HEK293 (cell line): ENCODE results near the gene C1RL.
A peak's percentile ranks its signal among the peaks of the same experiment; 100 is the strongest.

Experiments used
- BCL11A ChIP-seq: fragments of 450-650 bp; formaldehyde crosslinking; IDR thresholded peaks from 2 replicates; pipeline ENCODE4 v1.5.1; 2016; ENCODE audit warnings: low read depth, missing biosample characterization, missing genetic modification characterization
- CTCF ChIP-seq: fragments of 450-650 bp; formaldehyde crosslinking; IDR thresholded peaks from 2 replicates; pipeline ENCODE4 v1.5.1; 2016; ENCODE audit warnings: missing biosample characterization, missing genetic modification characterization
- HIC1 ChIP-seq: fragments of 450-650 bp; formaldehyde crosslinking; IDR thresholded peaks from 2 replicates; pipeline ENCODE4 v1.5.1; 2016; ENCODE audit warnings: missing biosample characterization, missing genetic modification characterization
- PRDM1 ChIP-seq: fragments of 450-650 bp; formaldehyde crosslinking; IDR thresholded peaks from 2 replicates; pipeline ENCODE4; 2016; ENCODE audit warnings: missing biosample characterization, missing genetic modification characterization
- PRDM2 ChIP-seq: fragments of 450-650 bp; formaldehyde crosslinking; IDR thresholded peaks from 2 replicates; pipeline ENCODE4 v1.5.1; 2016; ENCODE audit warnings: missing biosample characterization, missing genetic modification characterization, borderline replicate concordance
- REST ChIP-seq: fragments of 450-650 bp; formaldehyde crosslinking; IDR thresholded peaks from 2 replicates; pipeline ENCODE4 v1.5.1; 2016; ENCODE audit warnings: missing biosample characterization, missing genetic modification characterization
- ZBTB7A ChIP-seq: fragments of 450-650 bp; formaldehyde crosslinking; IDR thresholded peaks from 2 replicates; pipeline ENCODE4 v1.5.1; 2016; ENCODE audit warnings: low read depth, missing biosample characterization, missing genetic modification characterization
- ZNF140 ChIP-seq: fragments of 450-650 bp; formaldehyde crosslinking; IDR thresholded peaks from 2 replicates; pipeline ENCODE4 v1.5.1; 2016; ENCODE audit warnings: missing biosample characterization, missing genetic modification characterization
- ZNF274 ChIP-seq, 2 experiments: fragments of 200-500 bp in 1 of 2; fragments of 450-650 bp in 1 of 2; sonication (Bioruptor generic) in 1 of 2; formaldehyde crosslinking in 1 of 2; IDR thresholded peaks; 2 replicates each; pipeline versions ENCODE4 v1.5.1 to v1.6.1; 2014 to 2016; ENCODE audit warnings: borderline replicate concordance in 1 of 2, inconsistent platforms in 1 of 2, low read length in 1 of 2, missing biosample characterization in 1 of 2, missing genetic modification characterization in 1 of 2
- ZNF513 ChIP-seq: fragments of 450-650 bp; IDR thresholded peaks from 2 replicates; pipeline ENCODE4 v1.5.1; 2018; ENCODE audit warnings: missing biosample characterization, missing genetic modification characterization
- ZNF629 ChIP-seq: fragments of 450-650 bp; formaldehyde crosslinking; IDR thresholded peaks from 2 replicates; pipeline ENCODE4 v1.5.1; 2017; ENCODE audit warnings: missing biosample characterization, missing genetic modification characterization
- ZNF777 ChIP-seq: fragments of 450-650 bp; formaldehyde crosslinking; IDR thresholded peaks from 2 replicates; pipeline ENCODE4 v1.5.1; 2017; ENCODE audit warnings: missing biosample characterization, missing genetic modification characterization, borderline replicate concordance
- ZNF843 ChIP-seq: fragments of 450-650 bp; formaldehyde crosslinking; IDR thresholded peaks from 2 replicates; pipeline ENCODE4 v1.5.1; 2016; ENCODE audit warnings: missing biosample characterization, missing genetic modification characterization

- no peak for TF ChIP-seq REST (tag by site-specific recombination)
- no peak for TF ChIP-seq ZNF140 (tag by site-specific recombination)
- TF ChIP-seq ZNF513 (tag by site-specific recombination), result no peak
- TF ChIP-seq ZBTB7A (tag by site-specific recombination), result 0 out of 2 replicates have a peak, but pooled peaks have one; percentile 27
- TF ChIP-seq CTCF, result no peak; the same call in 1 of the 2 replicates
- TF ChIP-seq ZNF777 (tag by site-specific recombination), result no peak
- 0 out of 2 replicates have a peak, but pooled peaks have one; percentile 67 for TF ChIP-seq PRDM1
- TF ChIP-seq BCL11A (tag by site-specific recombination), result no peak
- TF ChIP-seq HIC1 (tag by site-specific recombination), result peak; percentile 60; the same call in 1 of the 2 replicates
- TF ChIP-seq PRDM2 (tag by site-specific recombination), result no peak; the same call in 1 of the 2 replicates
- TF ChIP-seq ZNF274 (IDR thresholded peaks at IDR 0.05; ENCODE audit: low read length), result no peak
- no peak for TF ChIP-seq ZNF274 (tag by site-specific recombination; IDR thresholded peaks at IDR 0.05; ENCODE audit: borderline replicate concordance)
- TF ChIP-seq ZNF843, result 0 out of 2 replicates have a peak, but pooled peaks have one; percentile 22
- no peak for TF ChIP-seq ZNF629
Observed at GRCh38 chr12:7130701-7131501, 21.9 kb upstream of the C1RL start.
